GM19025 (cell line): Measurements from ENCODE around the gene THADA.

Source experiments
- ATAC-seq: cut with Tn5 transposase; IDR thresholded peaks from one replicate; pipeline ENCODE4 v1.9.1; 2021; ENCODE audit warnings: mild to moderate bottlenecking, low read depth, moderate library complexity; ENCODE audit not compliant: unreplicated experiment

The THADA gene

DNA sequence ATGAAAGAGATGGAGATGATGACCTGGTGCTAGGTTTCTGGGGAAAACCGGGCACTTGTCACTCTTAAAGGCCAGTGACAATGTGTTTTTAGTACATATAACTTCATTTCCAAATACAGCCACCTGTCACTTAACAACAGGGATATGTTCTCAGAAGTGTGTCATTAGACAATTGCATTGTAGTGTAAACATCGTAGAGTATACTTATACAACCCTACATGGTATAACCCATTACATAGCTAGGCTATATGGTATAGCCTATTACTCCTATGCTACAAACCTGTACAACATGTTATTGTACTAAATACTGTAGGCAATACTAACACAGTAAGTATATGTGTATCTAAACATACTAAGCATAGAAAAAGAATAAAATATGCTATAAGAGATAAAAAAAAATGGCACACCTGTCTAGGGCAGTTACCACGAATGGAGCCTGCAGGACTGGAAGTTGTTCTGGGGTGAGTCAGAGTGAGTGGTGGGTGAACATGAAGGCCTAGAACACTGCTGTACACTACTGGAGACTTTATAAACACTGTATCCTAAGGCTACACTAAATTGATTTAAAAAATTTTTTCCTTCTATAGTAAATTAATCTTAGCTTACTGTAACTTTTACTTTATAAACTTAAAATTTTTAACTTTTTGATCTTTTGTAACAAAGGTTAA, 123.2 kb downstream of the THADA start:
- no peak for ATAC-seq

DNA sequence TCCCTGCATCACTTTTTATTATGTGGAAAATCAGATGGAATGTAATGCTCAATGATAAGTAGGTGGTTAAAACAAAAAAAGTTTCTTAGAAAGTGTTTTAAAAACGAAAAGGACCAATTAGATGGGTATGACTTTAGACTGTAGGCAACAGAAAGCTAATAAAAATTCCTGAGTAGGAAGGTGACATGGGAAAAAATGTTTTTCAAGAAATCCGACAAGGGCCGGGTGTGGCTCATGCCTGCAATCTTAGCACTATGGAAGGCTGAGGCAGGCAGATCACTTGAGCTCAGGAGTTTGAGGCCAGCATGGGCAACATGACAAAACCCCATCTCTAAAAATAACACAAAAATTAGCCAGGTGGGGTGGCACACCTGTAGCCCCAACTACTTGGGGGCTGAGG, 126.1 kb downstream of the THADA start:
- ATAC-seq = no peak

DNA sequence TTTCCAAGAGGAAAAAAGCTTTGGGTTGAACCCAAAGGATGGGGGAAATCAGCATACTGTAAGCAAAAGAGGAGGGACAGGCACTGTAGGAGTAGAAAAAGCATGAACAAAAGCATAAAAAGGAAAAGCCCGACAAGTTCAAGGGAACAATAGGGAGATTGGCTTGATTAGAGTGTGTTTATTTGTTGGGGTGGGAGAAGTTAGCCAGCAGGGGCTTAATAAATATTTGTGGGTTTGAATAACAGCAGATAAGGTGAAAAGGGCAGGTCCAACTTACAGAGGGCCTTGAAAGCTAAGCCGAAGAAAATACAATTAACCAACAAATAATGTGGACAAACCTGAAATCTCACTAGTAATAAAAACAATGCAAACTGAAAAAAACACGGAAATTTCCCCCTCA, 126.7 kb downstream of the THADA start:
- ATAC-seq = no peak

DNA sequence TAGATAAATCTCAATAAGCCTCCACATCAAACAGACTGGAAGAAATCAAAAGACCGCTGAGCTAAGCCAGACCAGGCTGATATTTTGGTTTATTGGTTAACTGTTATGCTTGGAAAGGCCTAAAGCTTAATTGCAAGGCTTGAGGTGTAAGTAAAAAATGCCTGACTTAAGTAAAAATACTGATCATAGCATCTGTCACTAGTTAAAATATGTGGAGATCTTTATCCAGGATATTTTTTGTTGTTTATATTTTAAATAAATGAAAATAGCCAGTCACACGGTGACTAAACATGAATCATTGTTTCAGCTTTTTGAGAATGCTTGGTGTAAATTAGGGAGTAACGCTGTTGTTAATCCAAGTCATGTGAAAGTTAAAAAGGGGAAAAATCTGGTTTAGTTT, 127.9 kb downstream of the THADA start:
- no peak for ATAC-seq

DNA sequence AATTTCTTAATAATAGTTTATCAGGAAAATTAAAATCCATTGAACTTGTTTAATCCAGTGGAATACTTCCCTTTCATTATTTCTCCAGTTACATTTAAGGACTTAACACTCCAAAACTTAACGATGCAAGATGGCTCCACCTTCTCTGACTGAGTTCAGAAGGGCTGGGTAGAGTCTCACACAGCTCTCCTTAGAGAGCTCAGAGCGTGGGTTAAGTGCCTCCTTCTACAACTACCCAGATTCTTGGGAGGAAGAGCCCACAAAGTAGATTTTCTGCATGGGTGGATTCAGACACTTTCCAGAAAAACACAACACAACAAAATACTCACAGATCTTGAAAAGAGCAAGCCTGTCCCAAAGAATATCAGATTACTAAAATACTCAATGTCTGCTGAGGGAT, 130.6 kb downstream of the THADA start:
- no peak for ATAC-seq

DNA sequence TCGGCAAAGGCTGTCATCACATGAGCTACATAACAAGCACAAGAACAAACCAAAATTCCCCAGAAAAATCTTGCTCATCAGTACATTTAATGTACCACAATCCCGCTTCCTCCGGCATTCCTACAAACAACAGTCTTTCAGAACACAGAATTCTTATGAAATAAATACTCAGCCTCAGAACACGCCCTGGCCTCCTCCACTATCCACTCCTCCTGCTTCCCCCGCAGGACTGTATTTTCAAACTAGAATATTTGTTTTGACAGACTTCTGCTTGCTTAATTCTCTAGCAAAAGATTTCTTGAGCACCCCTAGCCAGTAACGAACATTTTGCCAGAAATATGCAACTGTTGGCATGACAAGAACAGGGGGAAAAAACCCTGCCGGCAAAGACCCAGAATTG, 131.2 kb downstream of the THADA start:
- ATAC-seq = no peak

DNA sequence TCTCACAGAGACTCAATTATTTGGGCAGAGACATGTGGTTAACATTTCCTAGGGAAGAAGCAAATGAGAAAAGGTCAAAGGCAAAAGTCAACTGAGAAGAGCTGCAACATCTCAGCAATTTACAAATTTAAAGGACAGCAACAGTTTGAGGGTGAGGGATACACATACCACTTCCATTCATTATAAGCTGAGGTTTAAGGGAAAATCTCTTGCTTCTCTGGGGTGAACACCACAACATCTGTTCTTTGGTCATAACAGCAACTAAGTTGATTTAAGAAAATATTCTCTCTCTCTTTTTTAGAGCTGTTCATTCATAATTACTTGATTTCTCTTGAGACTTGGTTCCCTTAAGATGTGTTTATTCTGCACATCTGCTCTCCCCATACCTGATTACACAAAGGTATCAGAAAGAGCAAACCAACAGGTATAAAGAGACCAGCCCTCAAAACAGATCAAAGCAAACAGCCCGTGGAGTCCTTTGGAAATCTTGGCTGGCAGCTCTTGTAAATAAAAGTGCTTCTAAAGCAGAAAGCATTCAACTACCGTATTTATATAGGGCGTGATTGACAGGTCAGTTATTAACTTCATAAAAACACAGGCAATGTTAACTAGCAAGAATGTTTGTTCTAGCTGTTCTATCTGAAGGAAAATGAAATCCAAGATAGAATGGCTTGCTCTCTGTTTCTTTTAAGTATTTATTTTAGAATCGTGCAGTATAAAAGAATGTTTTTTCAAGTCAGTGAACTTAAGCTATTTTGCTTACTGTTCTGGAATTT, 132.8 kb downstream of the THADA start:
- no peak for ATAC-seq

DNA sequence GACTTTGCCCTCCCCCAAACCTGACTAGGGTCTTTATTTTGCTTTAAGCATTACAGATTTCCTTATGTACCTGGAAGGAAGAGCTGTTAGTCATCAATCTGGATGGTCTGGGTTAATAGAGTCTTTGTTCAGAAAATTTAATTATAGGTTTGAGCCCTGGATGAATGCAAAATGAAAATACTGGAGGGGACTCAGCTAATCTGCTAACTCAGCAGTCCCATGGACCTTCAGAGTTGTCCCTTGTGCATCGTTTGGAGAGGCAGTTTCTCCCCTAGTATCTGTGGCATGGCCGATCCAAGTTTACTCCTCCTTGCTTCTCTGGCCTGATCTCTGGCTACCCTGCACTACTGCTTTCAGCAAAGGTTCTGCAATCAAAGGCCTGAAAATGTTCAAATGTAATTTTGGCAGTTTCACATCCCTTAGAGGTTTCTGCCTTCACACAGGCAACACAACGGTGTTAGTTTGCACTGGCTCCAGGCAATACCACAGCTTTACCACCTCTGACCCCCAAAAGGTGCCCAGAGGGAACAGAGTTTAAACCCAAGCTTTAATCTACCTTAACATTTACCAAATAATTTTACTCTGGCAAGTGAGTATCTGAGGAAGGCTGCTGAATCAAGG, 134.3 kb downstream of the THADA start:
- ATAC-seq = peak; percentile 86

DNA sequence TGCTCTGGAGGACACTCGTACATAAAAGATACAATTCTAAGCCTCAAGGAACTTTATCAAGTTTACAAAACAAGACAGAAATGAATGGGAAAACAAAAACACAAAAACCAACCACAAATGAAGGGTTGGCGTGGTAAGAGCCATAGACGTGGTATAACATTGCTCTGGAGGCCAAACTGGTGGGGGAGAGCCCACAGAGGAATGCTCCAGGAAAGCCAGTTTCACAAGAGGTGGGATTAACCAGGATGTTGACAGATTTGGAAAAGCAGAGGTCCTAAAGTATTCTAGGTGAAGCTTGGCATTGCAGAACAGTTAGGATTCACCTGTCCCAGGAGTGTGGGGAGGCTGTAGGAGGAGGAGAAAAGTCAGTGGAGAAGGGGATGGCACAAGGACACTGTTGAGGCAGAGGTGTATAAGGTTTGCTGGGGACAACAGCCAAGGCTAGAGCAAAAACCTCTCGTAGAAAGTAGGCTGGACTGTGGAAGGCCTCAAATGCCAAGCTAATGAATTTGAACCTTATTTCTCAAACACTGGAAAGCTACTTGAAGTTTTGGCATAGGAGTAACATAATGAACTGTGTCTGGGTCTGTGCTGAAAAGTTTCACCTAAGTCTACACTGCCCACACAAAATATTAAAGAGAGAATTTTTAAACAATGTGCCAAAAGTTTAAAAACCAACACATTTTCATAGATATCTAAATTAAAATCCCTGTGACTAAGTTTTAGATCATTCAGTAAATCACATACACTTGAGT, 135.1 kb downstream of the THADA start:
- ATAC-seq = no peak

DNA sequence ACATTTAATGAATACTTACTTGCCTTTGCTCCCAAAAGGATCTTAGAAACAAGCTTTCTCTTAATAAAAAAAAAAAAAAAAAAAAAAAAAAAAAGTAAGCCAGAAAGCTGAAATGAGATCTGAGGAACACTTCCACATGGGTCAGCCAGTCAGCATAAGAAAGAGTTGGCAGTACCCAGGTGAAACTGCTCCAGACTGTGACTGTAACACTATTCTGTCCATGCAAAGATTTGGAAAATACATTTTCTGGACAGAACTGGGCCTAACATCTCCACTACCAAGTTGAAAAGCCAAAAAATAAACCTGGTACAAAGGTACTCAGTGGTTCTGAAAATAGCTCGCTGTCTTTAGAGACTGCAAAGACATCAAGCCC, 135.7 kb downstream of the THADA start:
- ATAC-seq = no peak

DNA sequence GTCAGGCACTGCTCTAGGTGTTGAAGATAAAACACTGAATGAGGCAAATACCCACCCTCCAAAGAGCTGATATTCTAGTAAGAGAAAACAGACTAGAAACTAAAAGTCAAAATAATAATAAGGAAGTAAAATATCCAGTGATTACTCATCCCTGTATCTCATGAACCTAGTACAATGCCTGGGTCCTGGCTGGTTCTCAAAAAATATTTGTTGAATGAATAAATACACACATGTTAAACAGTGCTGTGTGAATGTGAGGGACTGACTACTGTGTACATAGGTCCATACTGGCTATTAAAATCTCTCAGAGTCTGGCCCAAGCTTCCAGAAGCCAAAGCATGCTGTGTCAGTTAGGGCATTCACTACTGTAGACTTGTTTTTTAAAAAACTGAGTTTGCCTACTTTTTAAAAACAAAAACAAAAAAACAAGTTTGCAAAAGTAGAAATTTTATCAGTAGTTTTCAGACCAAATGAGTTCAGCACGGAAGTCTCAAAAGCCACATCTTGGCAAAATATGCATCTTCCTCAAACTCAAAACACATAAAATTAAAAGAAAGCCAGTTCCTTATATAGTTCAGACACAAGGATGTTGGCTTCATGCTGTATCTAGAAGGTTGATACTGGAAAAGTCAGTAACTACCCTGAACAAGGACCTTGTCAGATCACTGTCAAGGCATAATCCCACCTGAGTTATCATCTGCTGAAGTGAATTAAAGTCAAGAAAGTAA, 136.2 kb downstream of the THADA start:
- no peak for ATAC-seq

DNA sequence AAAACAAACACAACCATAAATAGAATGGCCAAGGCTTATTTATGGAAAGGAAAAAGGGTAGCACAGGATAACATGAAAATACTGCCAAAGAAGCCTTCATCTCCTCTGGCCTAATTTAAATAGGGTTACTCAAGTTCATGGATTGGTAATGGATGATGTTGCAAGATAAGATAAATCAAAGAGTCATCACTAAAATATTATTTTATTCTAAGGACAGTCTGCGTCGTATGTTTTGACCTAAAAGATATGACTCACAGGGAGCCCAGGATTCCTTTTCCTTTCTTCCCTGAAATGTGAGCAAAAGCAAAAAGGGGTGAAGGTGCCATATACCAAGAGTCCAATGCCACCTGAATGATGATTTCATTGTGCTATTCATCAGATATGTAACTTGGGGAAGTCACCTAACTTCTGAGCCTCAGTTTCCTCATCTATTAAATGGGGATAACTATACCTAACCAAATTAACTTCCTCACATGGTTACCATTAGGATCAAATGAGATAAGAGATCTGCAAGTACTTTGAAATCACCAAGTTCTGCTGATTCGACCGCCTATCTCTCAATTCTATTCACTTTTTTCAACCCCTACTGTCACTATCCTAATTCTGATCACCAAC, 137.7 kb downstream of the THADA start:
- no peak for ATAC-seq

DNA sequence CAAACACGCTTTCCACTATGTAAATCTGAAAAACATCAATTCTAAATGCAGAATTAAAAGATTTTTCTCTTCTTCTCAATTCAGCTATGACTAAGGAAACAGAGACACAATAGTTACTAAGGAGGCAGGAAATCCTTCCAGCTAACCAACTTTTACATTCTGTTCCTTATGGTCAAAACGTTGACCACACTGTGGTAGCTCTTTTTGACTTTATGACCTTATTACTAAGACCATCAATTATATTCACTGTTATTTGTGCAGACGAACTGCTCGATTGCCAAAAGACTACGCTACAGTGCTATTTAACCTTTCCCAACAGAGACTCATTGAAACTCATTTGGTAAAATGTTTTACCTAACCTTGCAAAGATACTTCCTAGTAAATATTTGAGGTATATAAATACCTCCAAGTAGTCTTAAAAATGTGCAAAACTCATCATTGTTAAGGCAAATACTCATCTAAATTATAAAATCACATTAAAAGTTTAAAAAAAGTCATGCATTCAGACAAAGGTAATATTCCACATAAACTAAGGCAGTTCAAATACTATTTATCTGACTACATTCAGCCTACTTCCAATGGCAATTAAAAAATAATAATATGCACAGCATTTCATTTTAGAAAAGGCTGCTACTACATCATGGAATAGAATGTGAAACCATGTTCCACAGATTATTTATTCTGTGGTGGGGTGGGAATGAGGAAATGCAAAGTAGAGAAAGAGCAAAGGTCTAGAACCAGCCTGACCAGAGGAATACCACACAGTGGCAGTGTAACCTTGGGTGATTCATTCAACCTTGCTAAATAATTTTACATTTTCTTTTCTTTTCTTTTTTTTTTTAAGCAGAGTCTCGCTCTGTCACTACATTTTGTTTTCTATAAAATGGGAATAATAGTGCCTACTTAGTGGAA, 139.9 kb downstream of the THADA start:
- ATAC-seq = no peak

DNA sequence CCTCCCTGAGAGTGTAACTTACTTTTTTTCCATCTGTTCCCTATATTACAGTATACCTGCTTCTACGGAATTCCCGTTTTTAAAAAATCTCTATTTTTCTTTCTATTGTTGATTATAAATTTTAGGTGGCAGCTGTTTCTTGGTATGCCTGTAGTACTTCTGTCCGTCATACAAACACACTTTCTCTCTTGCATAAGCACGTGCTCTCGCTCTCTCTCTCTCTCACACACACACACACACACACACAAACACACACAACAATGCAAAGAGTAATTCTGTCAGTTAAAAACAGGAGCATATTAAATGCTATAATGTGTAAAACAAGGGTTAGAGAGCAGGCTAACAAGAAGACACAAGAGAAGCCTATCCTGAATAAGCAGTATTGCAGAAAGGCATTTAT, 140.5 kb downstream of the THADA start:
- no peak for ATAC-seq

DNA sequence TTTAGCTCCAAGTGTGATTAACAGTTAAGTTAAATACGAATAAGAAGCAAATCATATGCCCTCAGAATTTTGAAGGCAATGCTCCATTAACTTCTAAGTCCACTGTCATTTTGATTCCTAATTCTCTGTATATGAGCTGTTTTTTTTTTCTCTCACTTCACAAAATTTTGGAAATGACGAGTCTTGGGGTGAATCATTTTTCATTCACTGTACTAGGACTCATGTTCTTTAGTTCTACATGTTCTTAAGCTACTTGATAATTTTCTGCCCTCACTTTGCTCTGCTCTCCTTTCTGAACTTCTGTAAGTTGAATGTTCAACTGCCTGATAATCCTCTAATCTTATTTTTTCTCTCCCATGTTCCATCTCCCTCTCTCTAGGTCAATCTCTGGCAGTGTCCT, 141.0 kb downstream of the THADA start:
- no peak for ATAC-seq

DNA sequence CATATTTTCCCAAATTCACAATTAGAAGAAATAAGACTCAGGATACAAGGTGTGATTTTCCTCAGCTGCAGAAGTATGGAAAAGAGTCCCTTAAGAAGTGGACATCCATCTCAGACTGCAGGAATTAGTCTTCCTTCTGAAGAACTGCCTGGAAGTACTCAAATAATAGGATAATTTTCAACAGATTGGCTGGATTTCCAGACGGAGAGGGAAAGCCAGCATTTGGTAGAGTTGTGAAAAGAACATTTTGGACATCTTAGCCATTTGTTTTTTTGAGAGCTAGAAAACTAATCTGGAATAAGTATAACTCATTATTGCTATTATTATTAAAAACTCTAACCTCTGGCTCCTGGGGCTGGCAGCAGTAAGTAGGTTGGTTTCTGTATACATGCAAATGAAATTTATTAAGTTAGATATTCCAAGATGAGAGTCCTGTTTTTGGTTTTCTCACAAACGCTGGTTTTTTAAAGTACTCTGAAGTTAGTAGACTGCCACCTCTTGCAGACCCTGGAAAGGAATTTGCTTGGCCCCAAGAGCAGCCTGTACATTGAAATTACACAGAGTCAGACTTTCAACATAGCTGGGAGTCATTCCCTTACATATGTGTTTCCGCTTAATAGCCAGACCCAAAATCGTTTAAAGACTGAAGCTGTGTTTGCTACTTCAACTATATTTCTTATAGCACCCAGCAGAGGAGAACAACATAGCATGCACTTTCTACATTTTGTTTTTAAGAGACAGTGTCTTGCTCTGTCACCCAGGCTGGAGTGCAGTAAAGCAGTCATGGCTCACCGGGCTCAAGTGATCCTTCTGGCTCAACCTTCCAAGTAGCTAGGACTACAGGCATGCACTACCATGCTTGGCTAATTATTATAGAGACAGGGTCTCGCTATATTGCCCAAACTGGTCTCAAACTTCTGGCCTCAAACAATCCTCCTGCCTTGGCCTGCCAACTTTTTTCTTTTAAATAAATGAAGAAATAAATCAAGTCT, 142.4 kb downstream of the THADA start:
- no peak for ATAC-seq

DNA sequence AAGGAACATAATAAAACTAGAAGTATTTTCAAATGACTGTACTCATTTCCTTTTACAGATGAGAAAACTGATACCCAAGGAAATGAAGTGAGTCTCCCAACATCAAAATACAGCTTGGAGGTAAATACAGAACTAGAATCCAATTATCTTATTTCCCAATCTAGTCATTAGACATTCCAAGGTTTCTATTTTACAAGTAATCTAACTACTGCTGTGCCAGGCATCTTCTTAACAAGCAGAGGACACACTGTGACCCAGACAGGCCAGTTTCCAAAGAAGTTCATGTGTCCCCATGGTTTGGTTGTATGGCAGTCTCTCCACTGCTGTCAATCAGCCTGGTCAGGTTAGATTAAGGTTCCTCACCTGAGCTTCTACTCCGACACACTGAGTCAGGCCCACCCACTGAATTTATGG, 143.5 kb downstream of the THADA start:
- no peak for ATAC-seq

DNA sequence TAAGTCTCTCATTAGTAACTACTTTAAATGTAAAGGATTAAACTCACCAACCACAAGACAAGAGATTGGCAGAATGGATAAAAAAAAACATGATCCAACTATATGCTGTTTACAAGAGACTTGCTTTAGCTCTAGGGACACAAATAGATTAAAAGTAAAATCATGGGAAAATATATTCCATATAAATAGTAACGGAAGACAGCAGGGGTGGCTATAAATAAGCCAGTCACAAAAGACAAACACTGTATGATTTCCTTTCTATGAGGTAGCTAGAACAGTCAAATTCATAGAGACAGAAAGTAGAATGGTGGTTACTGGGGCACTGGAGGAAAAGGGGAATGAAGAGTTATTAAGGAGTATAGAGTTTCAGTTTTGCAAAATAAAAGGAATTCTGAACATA, 145.2 kb downstream of the THADA start:
- no peak for ATAC-seq
